Heart left ventricle (tissue), 13 donors: Measurements from ENCODE around the gene HBG2.

Experiments used
- POLR2A ChIP-seq, 2 donors: fragments of 450-650 bp; IDR thresholded peaks; one replicate each; pipeline ENCODE4 v1.6.1; 2017; ENCODE audit warnings: antibody characterized with exemption in 2 of 2, mild to moderate bottlenecking in 2 of 2, moderate library complexity in 2 of 2
- TF ChIP-seq, protein P1 (sequence below), 12 donors: fragments of 200-600 bp; sonication (generic) in 4 of 12; IDR thresholded peaks; one replicate each; pipeline versions ENCODE4 v1.5.0 to v1.8.0; 2018 to 2022; ENCODE audit warnings: antibody characterized with exemption in 12 of 12, mild to moderate bottlenecking in 5 of 12
- donor health status: ischemic (EF 13 %, LVEDD 7.1; RV severe dilation, severe dysfunction).
- donor health status: DM: no; HTN: yes; CAD: no.
- donor health status: DM: no; HTN: no; CAD: no.
- donor health status: ischemic (EF 25% LVEDD 6.9; RV normal size, moderate dysfunction).
- donor health status: ischemic (EF 25% LVEDD 5.7; RV mildly dilated, moderate dysfunction).
- donor health status: ischemic (EF 35%, LVEDD 5.7; RV mildly dilated, moderate dysfunction).
- donor health status: nonischemic (EF 11% LVEDD 7.7; RV severe dilation, severe dysfunction).
- donor health status: DM: yes; HTN: yes; CAD: no.
- donor health status: PGD.
- donor health status: ischemic (EF 29% LVEDD 5.4; RV normal size, mild dysfunction).
- donor health status: nonischemic (EF 23%, LVEDD 6.1; RV moderate dilation, normal function).

- TF ChIP-seq, protein P1, sequence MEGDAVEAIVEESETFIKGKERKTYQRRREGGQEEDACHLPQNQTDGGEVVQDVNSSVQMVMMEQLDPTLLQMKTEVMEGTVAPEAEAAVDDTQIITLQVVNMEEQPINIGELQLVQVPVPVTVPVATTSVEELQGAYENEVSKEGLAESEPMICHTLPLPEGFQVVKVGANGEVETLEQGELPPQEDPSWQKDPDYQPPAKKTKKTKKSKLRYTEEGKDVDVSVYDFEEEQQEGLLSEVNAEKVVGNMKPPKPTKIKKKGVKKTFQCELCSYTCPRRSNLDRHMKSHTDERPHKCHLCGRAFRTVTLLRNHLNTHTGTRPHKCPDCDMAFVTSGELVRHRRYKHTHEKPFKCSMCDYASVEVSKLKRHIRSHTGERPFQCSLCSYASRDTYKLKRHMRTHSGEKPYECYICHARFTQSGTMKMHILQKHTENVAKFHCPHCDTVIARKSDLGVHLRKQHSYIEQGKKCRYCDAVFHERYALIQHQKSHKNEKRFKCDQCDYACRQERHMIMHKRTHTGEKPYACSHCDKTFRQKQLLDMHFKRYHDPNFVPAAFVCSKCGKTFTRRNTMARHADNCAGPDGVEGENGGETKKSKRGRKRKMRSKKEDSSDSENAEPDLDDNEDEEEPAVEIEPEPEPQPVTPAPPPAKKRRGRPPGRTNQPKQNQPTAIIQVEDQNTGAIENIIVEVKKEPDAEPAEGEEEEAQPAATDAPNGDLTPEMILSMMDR (IDR thresholded peaks at IDR 0.05): no peak
- no peak for TF ChIP-seq POLR2A (IDR thresholded peaks at IDR 0.05)
Observed at GRCh38 chr11:5276697-5277096, 22.1 kb upstream of the HBG2 start.
